A673 (cell line): ENCODE data around the gene PDE8A.

ENCODE experiments used
- CTCF ChIP-seq: fragments of 300-800, 200-600 bp; sonication (generic); conservative IDR thresholded peaks from 2 replicates; pipeline ENCODE4 v1.5.1; 2017; ENCODE audit warnings: low read depth, mild to moderate bottlenecking, antibody characterized with exemption, low read length, moderate library complexity, mixed read lengths
- EZH2 ChIP-seq: fragments of 200-600 bp; sonication (generic); IDR thresholded peaks from 2 replicates; pipeline ENCODE4 v1.6.1; 2017; ENCODE audit warnings: borderline replicate concordance, low read depth, mild to moderate bottlenecking, mixed read lengths, antibody characterized with exemption, low read length; ENCODE audit not compliant: poor library complexity, severe bottlenecking

GRCh38 chr15:85162237-85162636 lies 180.6 kb downstream of the PDE8A start:
- no peak for TF ChIP-seq CTCF
- no peak for TF ChIP-seq EZH2
